Heart left ventricle (tissue), 13 donors: ENCODE data around the gene C22orf15.

Experiments used
- CTCF ChIP-seq, 12 donors: fragments of 200-600 bp; sonication (generic) in 4 of 12; IDR thresholded peaks; one replicate each; pipeline versions ENCODE4 v1.5.0 to v1.8.0; 2018 to 2022; ENCODE audit warnings: antibody characterized with exemption in 12 of 12, mild to moderate bottlenecking in 5 of 12
- POLR2A ChIP-seq, 2 donors: fragments of 450-650 bp; IDR thresholded peaks; one replicate each; pipeline ENCODE4 v1.6.1; 2017; ENCODE audit warnings: antibody characterized with exemption in 2 of 2, mild to moderate bottlenecking in 2 of 2, moderate library complexity in 2 of 2
- donor health status: ischemic (EF 13 %, LVEDD 7.1; RV severe dilation, severe dysfunction).
- donor health status: DM: no; HTN: yes; CAD: no.
- donor health status: DM: no; HTN: no; CAD: no.
- donor health status: ischemic (EF 25% LVEDD 6.9; RV normal size, moderate dysfunction).
- donor health status: ischemic (EF 25% LVEDD 5.7; RV mildly dilated, moderate dysfunction).
- donor health status: ischemic (EF 35%, LVEDD 5.7; RV mildly dilated, moderate dysfunction).
- donor health status: nonischemic (EF 11% LVEDD 7.7; RV severe dilation, severe dysfunction).
- donor health status: DM: yes; HTN: yes; CAD: no.
- donor health status: PGD.
- donor health status: ischemic (EF 29% LVEDD 5.4; RV normal size, mild dysfunction).
- donor health status: nonischemic (EF 23%, LVEDD 6.1; RV moderate dilation, normal function).

- TF ChIP-seq POLR2A (IDR thresholded peaks at IDR 0.05) (no peak), CTCF (IDR thresholded peaks at IDR 0.05) (no peak)
Measured at GRCh38 chr22:23742505-23743264, 20.1 kb upstream of the C22orf15 start.
